Measurements from ENCODE around the gene RGS1.

RGS1 gene

GRCh38 chr1:192584866-192585265 lies 9.3 kb downstream of the RGS1 start:
- DNase-seq: no peak

GRCh38 chr1:192587386-192588266 lies 12.1 kb downstream of the RGS1 start:
- DNase-seq: no peak

GRCh38 chr1:192588546-192588945 lies 13.0 kb downstream of the RGS1 start:
- no peak for DNase-seq

- no peak for DNase-seq
These were observed 14.2 kb downstream of the RGS1 start for GRCh38 chr1:192589813-192590212.

- no peak for DNase-seq
These were observed 16.9 kb downstream of the RGS1 start for GRCh38 chr1:192592517-192592916.

- no peak for DNase-seq
These were observed 17.6 kb downstream of the RGS1 start for GRCh38 chr1:192592981-192593708.

GRCh38 chr1:192595299-192595698 lies 19.7 kb downstream of the RGS1 start:
- no peak for DNase-seq

- no peak for DNase-seq
These were observed 23.0 kb downstream of the RGS1 start for GRCh38 chr1:192598589-192598988.

GRCh38 chr1:192600275-192600674 lies 24.7 kb downstream of the RGS1 start:
- no peak for DNase-seq

- no peak for DNase-seq
These were observed 25.6 kb downstream of the RGS1 start for GRCh38 chr1:192601143-192601542.

GRCh38 chr1:192601567-192601966 lies 26.0 kb downstream of the RGS1 start:
- DNase-seq: no peak

- no peak for DNase-seq
These were observed 27.2 kb downstream of the RGS1 start for GRCh38 chr1:192602757-192603156.

- DNase-seq: no peak
These were observed 27.7 kb downstream of the RGS1 start for GRCh38 chr1:192603218-192603787.

GRCh38 chr1:192604979-192605620 lies 29.5 kb downstream of the RGS1 start:
- peak; percentile 57 for DNase-seq

- no peak for DNase-seq
These were observed 33.1 kb downstream of the RGS1 start for GRCh38 chr1:192608671-192609070.

GRCh38 chr1:192609110-192610079 lies 33.8 kb downstream of the RGS1 start:
- peak; percentile 94 for DNase-seq

GRCh38 chr1:192610112-192610889 lies 34.7 kb downstream of the RGS1 start:
- DNase-seq: peak; percentile 41

GRCh38 chr1:192615055-192615454 lies 39.5 kb downstream of the RGS1 start:
- DNase-seq: no peak

- DNase-seq: no peak
These were observed 44.6 kb downstream of the RGS1 start for GRCh38 chr1:192620071-192620635.

GRCh38 chr1:192626366-192627179 lies 51.0 kb downstream of the RGS1 start:
- no peak for DNase-seq

All from RPMI8226 (cell line).